Kidney epithelial cell (primary cell): ENCODE data around the gene CRYGB. TPM values are rescaled to one million over a fixed set of nuclear protein-coding genes. Genes with fewer than 3 reads are reported as not detected.

Source experiments
- DNase-seq: peaks from one replicate; pipeline ENCODE4 v3.0.0-alpha.2; 2010; ENCODE audit warnings: low read depth
- H3K27me3 ChIP-seq: 2 replicates; pipeline ENCODE4 v1.6.0; 2011; ENCODE audit warnings: low read length; ENCODE audit not compliant: control insufficient read depth, insufficient read depth
- H3K36me3 ChIP-seq: 2 replicates; pipeline ENCODE4 v1.5.1; 2011; ENCODE audit warnings: low read length; ENCODE audit not compliant: control insufficient read depth, insufficient read depth
- H3K4me3 ChIP-seq: 2 replicates; pipeline ENCODE4 v1.5.1; 2011; ENCODE audit warnings: low read depth, mild to moderate bottlenecking, control low read depth, low read length
- CTCF ChIP-seq: IDR thresholded peaks from 2 replicates; pipeline ENCODE4 v1.5.1; 2011; ENCODE audit warnings: mild to moderate bottlenecking, moderate library complexity, low read length, control low read depth, inconsistent platforms; ENCODE audit not compliant: insufficient read depth, poor library complexity, severe bottlenecking
- total RNA-seq: library from RNA; depleted of rRNA; stranded (reverse); fragments of >200 nt; gene quantifications from 2 replicates; pipeline ENCODE4 v1.2.3, GENCODE V29; 2015

The CRYGB gene
- total RNA-seq, 1 donor from 2014 or later, result not detected

GRCh38 chr2:208093128-208093527, 52.8 kb downstream of the CRYGB start:
- Histone ChIP-seq H3K27me3 (peaks cover 2% of the 10 kb centered on the region), H3K4me3 (no peak overlapping the region), H3K36me3 (no peaks in the 10 kb centered on the region)
- TF ChIP-seq CTCF, result no peak
- no peak for DNase-seq

Other genes starting within 250 kb of the CRYGB start
- 6.3 and 11.2 TPM in 2 replicates for gene PLEKHM3, start 120.6 kb downstream of the CRYGB start, total RNA-seq
- not detected in 2 replicates for gene CRYGD, start 21.6 kb downstream of the CRYGB start, total RNA-seq
- not detected in 2 replicates for gene CRYGC, start 16.3 kb downstream of the CRYGB start, total RNA-seq
- gene CRYGA, start 17.4 kb upstream of the CRYGB start, total RNA-seq, result not detected in 2 replicates
- gene C2orf80, start 43.9 kb upstream of the CRYGB start, total RNA-seq, result not detected in 2 replicates
- 98.9 and 108 TPM in 2 replicates for gene IDH1, start 108.9 kb upstream of the CRYGB start, total RNA-seq
- 24.2 and 29.1 TPM in 2 replicates for gene PIKFYVE, start 120.1 kb upstream of the CRYGB start, total RNA-seq